ENCODE data around the gene ZNF622.

The ZNF622 gene

GRCh38 chr5:16465544-16466432, at the start of gene ZNF622:
Gene ZNF622, minus strand, starts transcription at chr5:16465800. Its CDS starts 135 bp downstream, at chr5:16465665.
- peak; percentile 92 for DNase-seq

GRCh38 chr5:16510098-16510497, 44.5 kb upstream of the ZNF622 start:
- no peak for DNase-seq

- no peak for DNase-seq
Measured at GRCh38 chr5:16508730-16509531, 43.3 kb upstream of the ZNF622 start.

GRCh38 chr5:16507716-16508115, 42.1 kb upstream of the ZNF622 start:
- no peak for DNase-seq

- DNase-seq: no peak
Measured at GRCh38 chr5:16505904-16506303, 40.3 kb upstream of the ZNF622 start.

GRCh38 chr5:16505140-16505891, 39.7 kb upstream of the ZNF622 start:
- DNase-seq: no peak

- DNase-seq: no peak
Measured at GRCh38 chr5:16504571-16504970, 39.0 kb upstream of the ZNF622 start.

- DNase-seq: no peak
Measured at GRCh38 chr5:16502866-16503265, 37.3 kb upstream of the ZNF622 start.

- DNase-seq: no peak
Measured at GRCh38 chr5:16500024-16500423, 34.4 kb upstream of the ZNF622 start.

- no peak for DNase-seq
Measured at GRCh38 chr5:16497546-16497945, 31.9 kb upstream of the ZNF622 start.

GRCh38 chr5:16493261-16493660, 27.7 kb upstream of the ZNF622 start:
- DNase-seq: no peak

GRCh38 chr5:16492398-16493140, 27.0 kb upstream of the ZNF622 start:
- DNase-seq: no peak

- no peak for DNase-seq
Measured at GRCh38 chr5:16490911-16491310, 25.3 kb upstream of the ZNF622 start.

- DNase-seq: no peak
Measured at GRCh38 chr5:16489322-16489791, 23.8 kb upstream of the ZNF622 start.

GRCh38 chr5:16487456-16487855, 21.9 kb upstream of the ZNF622 start:
- no peak for DNase-seq

- no peak for DNase-seq
Measured at GRCh38 chr5:16486711-16487111, 21.1 kb upstream of the ZNF622 start.

- DNase-seq: no peak
Measured at GRCh38 chr5:16485656-16486055, 20.1 kb upstream of the ZNF622 start.

GRCh38 chr5:16484081-16484480, 18.5 kb upstream of the ZNF622 start:
- no peak for DNase-seq

- no peak for DNase-seq
Measured at GRCh38 chr5:16483361-16483760, 17.8 kb upstream of the ZNF622 start.

GRCh38 chr5:16482891-16483290, 17.3 kb upstream of the ZNF622 start:
- DNase-seq: no peak

GRCh38 chr5:16480821-16481538, 15.4 kb upstream of the ZNF622 start:
- no peak for DNase-seq

- no peak for DNase-seq
Measured at GRCh38 chr5:16480144-16480543, 14.5 kb upstream of the ZNF622 start.

All from CD4-positive, alpha-beta T cell treated with Interleukin-6 for 4 hours (primary cell).